ENCODE results near the gene ATP8B3.

ATP8B3 gene

DNA sequence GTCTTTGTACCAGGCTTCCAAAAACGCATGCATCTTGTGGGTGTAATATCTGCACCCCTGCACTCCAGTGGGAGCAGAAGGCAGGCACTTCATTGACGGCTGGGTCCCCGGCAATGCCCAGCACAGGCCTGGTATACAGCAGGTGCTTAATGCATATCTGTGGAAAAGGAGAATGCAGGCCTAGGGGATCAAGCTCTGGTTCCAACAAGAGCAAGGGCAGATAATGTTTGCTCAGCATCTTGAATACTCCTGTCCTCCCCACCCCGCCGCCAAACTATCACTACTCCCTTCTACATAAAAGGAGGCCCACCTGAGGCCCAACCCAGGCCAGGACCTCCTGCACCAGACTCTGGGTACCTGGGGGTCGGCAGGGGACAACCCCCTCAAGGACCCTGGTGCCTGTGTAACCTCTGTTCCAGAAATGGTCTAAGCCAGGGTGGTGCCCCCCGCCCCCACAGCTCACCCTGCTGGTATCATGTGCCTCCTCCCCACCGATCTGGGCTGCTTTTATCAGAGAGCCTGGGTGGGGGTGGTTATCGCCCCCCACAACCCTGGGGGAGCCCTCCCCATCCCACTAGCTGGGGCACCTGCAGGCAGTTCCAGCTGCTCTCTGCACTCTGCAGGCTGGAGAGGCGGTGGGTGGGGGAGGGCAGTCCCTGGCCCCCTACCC, 46.5 kb upstream of the ATP8B3 start:
- DNase-seq (ENCODE audit: low read depth), result no peak
- no peak overlapping the region for H3K4me3 ChIP-seq (replicated peaks; ENCODE audit: low read depth, low read length)
- TF ChIP-seq, protein P1, sequence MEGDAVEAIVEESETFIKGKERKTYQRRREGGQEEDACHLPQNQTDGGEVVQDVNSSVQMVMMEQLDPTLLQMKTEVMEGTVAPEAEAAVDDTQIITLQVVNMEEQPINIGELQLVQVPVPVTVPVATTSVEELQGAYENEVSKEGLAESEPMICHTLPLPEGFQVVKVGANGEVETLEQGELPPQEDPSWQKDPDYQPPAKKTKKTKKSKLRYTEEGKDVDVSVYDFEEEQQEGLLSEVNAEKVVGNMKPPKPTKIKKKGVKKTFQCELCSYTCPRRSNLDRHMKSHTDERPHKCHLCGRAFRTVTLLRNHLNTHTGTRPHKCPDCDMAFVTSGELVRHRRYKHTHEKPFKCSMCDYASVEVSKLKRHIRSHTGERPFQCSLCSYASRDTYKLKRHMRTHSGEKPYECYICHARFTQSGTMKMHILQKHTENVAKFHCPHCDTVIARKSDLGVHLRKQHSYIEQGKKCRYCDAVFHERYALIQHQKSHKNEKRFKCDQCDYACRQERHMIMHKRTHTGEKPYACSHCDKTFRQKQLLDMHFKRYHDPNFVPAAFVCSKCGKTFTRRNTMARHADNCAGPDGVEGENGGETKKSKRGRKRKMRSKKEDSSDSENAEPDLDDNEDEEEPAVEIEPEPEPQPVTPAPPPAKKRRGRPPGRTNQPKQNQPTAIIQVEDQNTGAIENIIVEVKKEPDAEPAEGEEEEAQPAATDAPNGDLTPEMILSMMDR (IDR thresholded peaks at IDR 0.05; ENCODE audit: low read length, missing control alignments), result no peak

DNA sequence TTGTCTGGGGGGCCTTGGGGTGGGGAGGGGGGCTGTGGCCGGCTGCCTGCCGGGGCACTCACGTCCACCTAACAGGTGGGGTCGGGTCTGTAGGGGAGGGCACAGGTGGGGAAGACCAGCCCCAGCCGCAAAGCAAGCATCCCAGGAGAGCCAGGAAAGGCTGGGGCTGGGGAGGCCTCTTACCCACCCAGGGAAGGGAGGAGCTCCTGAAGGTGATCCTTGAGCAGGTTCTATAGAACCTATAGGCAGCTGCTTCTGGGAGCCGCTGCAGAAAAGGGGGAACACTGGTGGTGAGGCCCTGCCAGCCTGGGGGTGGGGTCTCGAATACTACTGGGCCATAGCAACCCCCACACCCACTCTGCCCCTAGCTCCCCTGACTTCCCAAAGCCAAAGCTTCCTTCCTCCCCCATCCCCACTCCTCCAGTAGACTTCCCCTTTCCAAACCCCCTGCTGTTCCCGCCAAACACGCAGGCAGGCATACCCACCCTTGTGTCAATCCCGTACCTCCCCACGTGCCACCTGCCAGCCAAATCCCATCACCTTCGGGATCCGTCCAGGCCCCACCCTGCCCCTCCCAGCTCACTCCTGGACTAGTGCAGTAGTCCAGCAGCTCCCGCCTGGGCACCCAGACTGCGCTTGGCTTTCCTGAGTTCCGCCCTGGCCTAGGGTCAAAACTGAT, 45.7 kb upstream of the ATP8B3 start:
- TF ChIP-seq, protein P1 (IDR thresholded peaks at IDR 0.05; ENCODE audit: low read length, missing control alignments), result no peak
- no peak for DNase-seq (ENCODE audit: low read depth)
- no peak overlapping the region for H3K4me3 ChIP-seq (replicated peaks; ENCODE audit: low read depth, low read length)

DNA sequence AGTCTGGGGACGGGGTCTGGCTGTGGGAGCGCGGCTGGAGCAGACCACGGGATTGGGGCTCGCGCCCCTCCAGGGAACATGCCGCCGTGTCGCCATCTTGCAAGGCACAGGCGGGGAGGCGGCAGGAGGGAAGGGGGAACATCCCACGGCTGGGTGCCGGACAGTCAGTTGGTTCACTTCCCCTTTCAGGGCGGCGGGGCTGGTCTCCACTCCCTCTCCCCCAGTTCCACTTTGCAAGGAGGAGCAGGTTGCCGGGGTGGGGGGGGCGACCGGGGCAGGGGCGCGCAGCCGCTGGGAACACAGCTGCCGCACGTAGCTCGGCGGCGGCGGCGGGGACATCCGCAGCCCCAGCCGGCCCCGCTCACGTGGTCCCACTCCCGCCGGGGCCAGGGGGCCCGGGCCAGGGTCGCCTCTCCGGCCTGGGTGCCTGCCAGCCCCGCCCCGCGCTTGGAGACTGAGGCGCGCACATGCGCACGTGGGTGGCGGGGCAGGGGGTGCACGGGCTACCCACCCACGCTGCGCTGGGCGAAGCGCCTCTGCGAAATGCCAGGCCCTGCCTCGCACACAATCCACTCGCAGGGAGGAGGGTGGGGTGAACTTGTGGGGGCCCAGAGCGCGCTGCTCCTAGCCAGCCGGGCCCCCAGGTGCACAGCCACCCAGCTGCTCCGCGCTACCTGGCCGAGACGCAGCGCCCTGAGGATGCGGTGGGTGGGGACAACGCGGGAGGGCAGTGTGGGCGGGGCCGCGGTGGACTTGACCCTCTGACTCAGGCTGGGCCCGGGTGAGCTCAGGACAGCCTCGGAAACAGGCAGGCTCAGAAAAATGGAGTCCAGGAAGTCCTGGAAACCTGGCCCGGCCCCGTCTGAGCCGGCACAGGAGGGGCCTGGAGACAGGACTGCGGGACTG, 44.9 kb upstream of the ATP8B3 start:
- TF ChIP-seq, protein P1 (IDR thresholded peaks at IDR 0.05; ENCODE audit: low read length, missing control alignments), result no peak
- DNase-seq (ENCODE audit: low read depth), result peak; percentile 71
- H3K4me3 ChIP-seq (replicated peaks; ENCODE audit: low read depth, low read length), result peak overlapping the region; percentile 43

DNA sequence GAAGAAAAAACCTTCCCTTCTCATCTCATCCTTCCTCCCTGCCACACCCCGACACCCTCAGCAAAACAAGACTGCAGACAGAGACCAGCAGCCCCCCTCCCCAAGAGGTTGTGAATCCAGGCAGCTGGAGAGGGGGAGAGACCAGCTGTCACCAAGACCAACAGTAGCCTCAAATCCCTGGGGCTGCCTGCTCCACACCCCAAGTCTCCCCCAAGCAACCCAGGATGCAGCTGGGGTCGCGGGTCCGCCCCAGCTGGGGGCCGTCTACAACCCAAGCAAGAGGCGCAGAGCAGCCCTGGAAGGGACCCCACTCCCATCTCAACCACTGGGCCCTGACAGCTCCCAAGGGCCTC, 44.2 kb upstream of the ATP8B3 start:
- DNase-seq (ENCODE audit: low read depth), result no peak
- H3K4me3 ChIP-seq (replicated peaks; ENCODE audit: low read depth, low read length), result peak overlapping the region; percentile 38
- TF ChIP-seq, protein P1 (IDR thresholded peaks at IDR 0.05; ENCODE audit: low read length, missing control alignments), result no peak

DNA sequence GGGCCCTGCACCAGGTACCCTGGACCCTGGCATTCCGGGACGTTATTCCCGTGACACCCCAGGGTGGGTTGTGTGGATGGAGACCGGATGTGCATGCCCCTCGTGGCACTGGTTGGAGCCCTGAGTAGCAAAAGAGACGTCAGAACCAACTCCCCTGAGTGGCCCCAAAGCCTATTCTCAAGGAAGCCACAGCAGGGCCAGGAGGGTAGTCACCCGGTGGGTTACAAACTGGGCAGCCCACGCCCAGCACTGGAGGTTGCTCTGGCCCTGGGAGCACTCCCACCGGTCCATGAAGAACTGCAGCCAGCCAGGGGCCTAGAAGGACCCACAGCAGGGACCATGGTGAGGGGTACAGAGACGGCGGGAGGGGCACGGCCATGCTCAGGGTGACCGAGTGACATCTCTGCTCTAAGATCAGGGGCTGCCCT, 43.8 kb upstream of the ATP8B3 start:
- no peak for DNase-seq (ENCODE audit: low read depth)
- H3K4me3 ChIP-seq (replicated peaks; ENCODE audit: low read depth, low read length), result peak overlapping the region; percentile 25
- TF ChIP-seq, protein P1 (IDR thresholded peaks at IDR 0.05; ENCODE audit: low read length, missing control alignments), result no peak

DNA sequence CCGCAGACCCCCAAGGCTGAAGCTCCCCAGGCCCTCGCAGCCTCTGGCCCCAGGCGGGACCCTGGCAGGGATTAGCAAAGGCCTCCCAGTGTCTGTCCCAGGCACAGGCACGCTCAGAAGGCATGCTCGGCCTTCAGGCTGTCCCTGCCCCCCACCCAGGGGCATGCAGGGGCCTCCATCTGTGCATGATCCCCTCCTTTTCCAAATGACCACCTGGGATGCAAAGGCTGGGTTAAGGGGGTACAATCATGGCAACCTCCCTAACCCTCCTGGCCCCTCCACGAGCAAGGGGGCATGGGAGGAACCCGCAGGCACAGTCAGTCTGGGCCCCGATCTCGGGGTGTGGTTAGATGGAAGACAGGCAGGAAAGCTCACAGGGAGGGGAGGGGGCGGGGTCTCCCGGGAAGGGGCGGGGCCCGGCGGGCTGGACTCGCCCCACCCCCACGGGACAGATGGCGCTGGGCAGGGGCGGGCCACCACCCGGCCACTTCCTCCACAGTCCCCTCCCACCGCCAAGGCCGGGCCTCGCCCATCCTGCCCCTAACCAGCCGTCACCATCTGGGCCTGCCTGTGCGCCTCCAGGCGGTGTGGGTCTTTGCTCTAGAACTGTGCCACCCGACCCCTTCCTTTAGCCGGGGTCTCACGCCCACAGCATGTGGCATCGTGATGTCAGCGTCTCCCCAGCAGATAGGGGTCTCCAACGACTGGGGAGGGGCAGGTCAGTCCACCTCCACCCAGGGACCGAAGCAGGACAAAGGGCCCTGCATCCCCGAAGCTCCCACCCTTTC, 43.2 kb upstream of the ATP8B3 start:
- H3K4me3 ChIP-seq (replicated peaks; ENCODE audit: low read depth, low read length), result peak overlapping the region; percentile 25
- DNase-seq (ENCODE audit: low read depth), result peak; percentile 85
- TF ChIP-seq, protein P1 (IDR thresholded peaks at IDR 0.05; ENCODE audit: low read length, missing control alignments), result no peak

Data from fibroblast of pulmonary artery (primary cell).